GM19023 (cell line): Measurements from ENCODE around the gene ALDOB.

Experiments used
- ATAC-seq: cut with Tn5 transposase; IDR thresholded peaks from one replicate; pipeline ENCODE4 v1.9.1; 2021; ENCODE audit warnings: mild to moderate bottlenecking, moderate library complexity; ENCODE audit not compliant: unreplicated experiment

Gene ALDOB

GRCh38 chr9:101435601-101436079 lies at the start of gene ALDOB:
ALDOB (minus strand) TSS chr9:101435774; CDS start chr9:101430887, 4,887 bp downstream.
- no peak for ATAC-seq

GRCh38 chr9:101484046-101484445 lies 48.5 kb upstream of the ALDOB start:
- no peak for ATAC-seq

GRCh38 chr9:101481261-101481660 lies 45.7 kb upstream of the ALDOB start:
- ATAC-seq: no peak

GRCh38 chr9:101480386-101480785 lies 44.8 kb upstream of the ALDOB start:
- ATAC-seq: no peak

GRCh38 chr9:101479338-101480030 lies 43.9 kb upstream of the ALDOB start:
- no peak for ATAC-seq

- ATAC-seq: no peak
Observed at GRCh38 chr9:101478906-101479305, 43.3 kb upstream of the ALDOB start.

- ATAC-seq: no peak
Observed at GRCh38 chr9:101478444-101478843, 42.9 kb upstream of the ALDOB start.

- ATAC-seq: no peak
Observed at GRCh38 chr9:101477736-101478135, 42.2 kb upstream of the ALDOB start.

GRCh38 chr9:101477214-101477613 lies 41.6 kb upstream of the ALDOB start:
- no peak for ATAC-seq

GRCh38 chr9:101476576-101477208 lies 41.1 kb upstream of the ALDOB start:
- ATAC-seq: no peak

GRCh38 chr9:101472891-101473290 lies 37.3 kb upstream of the ALDOB start:
- ATAC-seq: no peak

GRCh38 chr9:101470929-101471328 lies 35.4 kb upstream of the ALDOB start:
- no peak for ATAC-seq

GRCh38 chr9:101470021-101470420 lies 34.4 kb upstream of the ALDOB start:
- no peak for ATAC-seq

GRCh38 chr9:101469026-101469425 lies 33.5 kb upstream of the ALDOB start:
- no peak for ATAC-seq

GRCh38 chr9:101468116-101468515 lies 32.5 kb upstream of the ALDOB start:
- no peak for ATAC-seq

- no peak for ATAC-seq
Observed at GRCh38 chr9:101467690-101468089, 32.1 kb upstream of the ALDOB start.

GRCh38 chr9:101466863-101467262 lies 31.3 kb upstream of the ALDOB start:
- no peak for ATAC-seq

- no peak for ATAC-seq
Observed at GRCh38 chr9:101465326-101465915, 29.8 kb upstream of the ALDOB start.

- ATAC-seq: no peak
Observed at GRCh38 chr9:101463397-101463796, 27.8 kb upstream of the ALDOB start.

GRCh38 chr9:101462558-101462957 lies 27.0 kb upstream of the ALDOB start:
- no peak for ATAC-seq

- no peak for ATAC-seq
Observed at GRCh38 chr9:101460965-101461364, 25.4 kb upstream of the ALDOB start.

GRCh38 chr9:101458963-101459631 lies 23.5 kb upstream of the ALDOB start:
- ATAC-seq: peak; percentile 84
